Lower lobe of right lung (tissue), 2 donors: ENCODE results near the gene RPTOR. TPM values are rescaled to one million over a fixed set of nuclear protein-coding genes. Genes with fewer than 3 reads are reported as not detected.
A peak's percentile ranks its signal among the peaks of the same experiment; 100 is the strongest.

Experiments used
- ATAC-seq, 2 donors: fragments of 200-7000 bp; cut with Tn5 transposase; one replicate each; pipeline ENCODE4 v1.9.1; 2020 to 2022; ENCODE audit warnings: mild to moderate bottlenecking in 2 of 2, moderate library complexity in 2 of 2
- DNase-seq: peaks from one replicate; pipeline ENCODE4 v3.0.0-alpha.2; 2020
- H3K27ac ChIP-seq: fragments of 200-600 bp; one replicate; pipeline ENCODE4 v1.8.0; 2022
- H3K27me3 ChIP-seq: fragments of 200-600 bp; one replicate; pipeline ENCODE4 v1.8.0; 2022; ENCODE audit warnings: low read depth
- H3K36me3 ChIP-seq: fragments of 200-600 bp; one replicate; pipeline ENCODE4 v1.8.0; 2022; ENCODE audit warnings: mild to moderate bottlenecking
- H3K4me1 ChIP-seq: fragments of 200-600 bp; one replicate; pipeline ENCODE4 v1.8.0; 2022
- H3K4me3 ChIP-seq: fragments of 200-600 bp; one replicate; pipeline ENCODE4 v1.8.0; 2022; ENCODE audit warnings: mild to moderate bottlenecking
- H3K9me3 ChIP-seq: fragments of 200-600 bp; one replicate; pipeline ENCODE4 v1.8.0; 2022
- intact Hi-C: fragments of 100-400 bp; cut with DNase I; formaldehyde crosslinking; loops from one replicate; pipeline ENCODE4 v1.11.0; 2022
- total RNA-seq: library from RNA; stranded (reverse); fragmentation: NEBNext Ultra II Directional; extraction: Animal tissue kit (Norgen Biotek cat#: 25700); gene quantifications from one replicate; pipeline ENCODE4 v1.2.1, GENCODE V29; 2021
- TF ChIP-seq, protein P1 (sequence below): fragments of 200-600 bp; IDR thresholded peaks from one replicate; pipeline ENCODE4 v1.8.0; 2022; ENCODE audit warnings: antibody characterized with exemption, mild to moderate bottlenecking
- donor health status: DM: no; HTN: yes; CAD: no; lungs with severe emphysema.

RPTOR gene
- total RNA-seq, 1 donor from 2014 or later = 34.0 TPM

DNA sequence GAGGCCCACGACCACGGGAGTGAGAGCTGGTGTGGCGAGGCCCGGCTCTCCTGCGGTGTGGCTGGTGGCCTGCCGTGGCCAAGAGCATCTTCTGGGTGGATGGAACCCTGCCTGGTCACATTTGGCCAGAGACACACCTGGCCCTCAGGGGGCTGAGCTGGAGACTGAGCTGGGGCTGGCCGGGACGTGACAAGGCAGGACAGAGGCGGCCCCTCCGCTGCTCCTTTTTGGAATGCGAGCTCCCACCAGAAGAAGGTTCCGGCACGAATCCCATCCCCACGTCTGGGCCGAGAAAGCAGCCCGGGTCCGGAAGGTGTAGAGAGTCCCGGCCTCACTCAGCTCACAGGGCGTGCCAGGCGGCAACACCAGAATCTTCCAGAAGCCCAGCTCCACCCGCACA, 421.0 kb downstream of the RPTOR start:
- TF ChIP-seq, protein P1, sequence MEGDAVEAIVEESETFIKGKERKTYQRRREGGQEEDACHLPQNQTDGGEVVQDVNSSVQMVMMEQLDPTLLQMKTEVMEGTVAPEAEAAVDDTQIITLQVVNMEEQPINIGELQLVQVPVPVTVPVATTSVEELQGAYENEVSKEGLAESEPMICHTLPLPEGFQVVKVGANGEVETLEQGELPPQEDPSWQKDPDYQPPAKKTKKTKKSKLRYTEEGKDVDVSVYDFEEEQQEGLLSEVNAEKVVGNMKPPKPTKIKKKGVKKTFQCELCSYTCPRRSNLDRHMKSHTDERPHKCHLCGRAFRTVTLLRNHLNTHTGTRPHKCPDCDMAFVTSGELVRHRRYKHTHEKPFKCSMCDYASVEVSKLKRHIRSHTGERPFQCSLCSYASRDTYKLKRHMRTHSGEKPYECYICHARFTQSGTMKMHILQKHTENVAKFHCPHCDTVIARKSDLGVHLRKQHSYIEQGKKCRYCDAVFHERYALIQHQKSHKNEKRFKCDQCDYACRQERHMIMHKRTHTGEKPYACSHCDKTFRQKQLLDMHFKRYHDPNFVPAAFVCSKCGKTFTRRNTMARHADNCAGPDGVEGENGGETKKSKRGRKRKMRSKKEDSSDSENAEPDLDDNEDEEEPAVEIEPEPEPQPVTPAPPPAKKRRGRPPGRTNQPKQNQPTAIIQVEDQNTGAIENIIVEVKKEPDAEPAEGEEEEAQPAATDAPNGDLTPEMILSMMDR = no peak
- H3K9me3 ChIP-seq = no peaks in the 10 kb centered on the region
- ATAC-seq (no peak), DNase-seq (no peak)
- peaks cover under 1% of the 10 kb centered on the region for H3K27me3 ChIP-seq
- H3K4me1 ChIP-seq = peaks cover 18% of the 10 kb centered on the region
- peaks cover 39% of the 10 kb centered on the region for H3K36me3 ChIP-seq
- H3K27ac ChIP-seq = no peak overlapping the region
- intact Hi-C loops = no loop called here
- H3K4me3 ChIP-seq = no peak overlapping the region

DNA sequence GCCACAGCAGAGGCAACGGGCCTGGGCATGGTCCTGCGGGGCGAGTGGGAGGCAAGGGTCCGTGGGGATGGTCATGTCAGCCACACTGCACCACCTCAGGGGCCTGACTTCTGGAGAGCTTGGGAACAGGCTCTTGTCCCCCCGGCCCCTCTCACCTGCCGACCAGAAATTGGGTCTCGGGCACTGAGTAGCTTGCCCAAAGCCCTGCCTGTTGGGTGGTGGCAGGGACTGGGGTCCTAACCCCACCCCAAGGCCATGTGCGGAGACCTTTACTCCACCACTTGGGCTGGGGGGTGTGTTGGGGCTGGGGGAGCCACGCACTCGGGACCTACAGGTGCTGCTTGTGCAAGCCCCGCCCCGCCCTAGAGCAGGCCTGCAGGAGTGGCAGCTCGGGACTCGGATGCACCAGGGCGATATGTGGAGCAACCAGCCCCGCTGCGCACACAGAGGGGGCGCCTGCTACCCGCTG, 422.8 kb downstream of the RPTOR start:
- H3K27me3 ChIP-seq = peaks cover 16% of the 10 kb centered on the region
- peaks cover 25% of the 10 kb centered on the region for H3K36me3 ChIP-seq
- H3K27ac ChIP-seq = no peak overlapping the region
- peak; percentile 49 for DNase-seq
- intact Hi-C loops = no loop called here
- TF ChIP-seq, protein P1 = no peak
- no peak for ATAC-seq
- H3K9me3 ChIP-seq = no peaks in the 10 kb centered on the region
- peaks cover 18% of the 10 kb centered on the region for H3K4me1 ChIP-seq
- no peak overlapping the region for H3K4me3 ChIP-seq

DNA sequence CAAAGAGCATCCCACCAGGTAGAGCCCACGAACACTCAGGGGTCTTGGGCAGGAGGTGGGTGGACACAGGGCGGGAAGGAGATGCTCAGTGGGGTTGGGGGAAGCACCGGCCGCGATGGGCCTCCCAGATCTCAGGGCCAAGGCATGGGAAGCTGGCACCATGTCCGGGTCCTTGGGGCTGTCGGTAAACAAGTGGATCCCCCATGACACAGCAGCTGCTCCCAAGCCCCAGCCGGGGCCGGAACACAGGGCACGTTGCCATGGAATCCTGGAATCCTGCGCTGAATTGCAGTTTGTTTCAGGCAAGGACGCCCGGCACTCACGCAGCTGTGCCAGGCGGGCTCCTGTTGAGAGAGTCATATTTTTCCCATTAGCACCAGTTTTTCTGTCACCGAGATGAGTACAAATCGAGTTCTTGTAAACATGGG, 424.0 kb downstream of the RPTOR start:
- peaks cover 18% of the 10 kb centered on the region for H3K36me3 ChIP-seq
- H3K27ac ChIP-seq = no peak overlapping the region
- TF ChIP-seq, protein P1 = no peak
- peaks cover 18% of the 10 kb centered on the region for H3K4me1 ChIP-seq
- H3K9me3 ChIP-seq = no peaks in the 10 kb centered on the region
- H3K4me3 ChIP-seq = no peak overlapping the region
- peaks cover 20% of the 10 kb centered on the region for H3K27me3 ChIP-seq
- intact Hi-C loops = no loop called here
- ATAC-seq (peak in 1 of 2 donors; percentile 2), DNase-seq (no peak)

DNA sequence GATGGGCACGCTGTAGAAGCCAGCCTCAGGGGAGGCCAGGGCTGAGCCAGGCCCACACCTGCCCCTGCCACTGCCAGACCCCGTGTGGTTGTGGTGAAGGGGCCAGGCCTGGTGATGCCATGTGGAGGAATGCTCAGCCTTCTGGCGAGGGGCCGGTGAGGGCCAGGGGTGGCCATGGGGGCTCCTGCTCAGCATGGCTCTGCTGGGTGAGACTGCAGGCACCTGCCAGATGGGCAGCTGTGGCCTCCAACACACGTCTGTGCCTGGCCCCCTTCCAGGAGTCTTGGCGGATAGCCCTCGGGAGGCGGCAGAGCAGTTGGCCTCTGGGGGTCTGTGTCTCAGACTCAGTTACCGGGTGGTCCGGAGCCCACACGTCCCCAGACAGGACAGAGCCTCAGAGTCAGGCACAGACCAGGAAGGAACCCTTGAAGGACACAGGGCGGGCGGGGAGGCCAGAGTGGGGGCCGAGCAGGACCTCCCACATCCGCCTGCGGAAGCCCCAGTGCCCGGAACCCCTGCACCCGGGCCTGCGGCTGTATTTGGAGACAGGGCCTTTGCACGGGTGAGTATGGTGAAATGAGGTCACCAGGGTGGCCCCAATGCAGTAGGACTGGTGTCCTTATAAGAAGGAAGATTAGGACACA, 424.5 kb downstream of the RPTOR start:
- H3K27ac ChIP-seq = no peak overlapping the region
- H3K9me3 ChIP-seq = no peaks in the 10 kb centered on the region
- DNase-seq (peak; percentile 48), ATAC-seq (peak; percentile 29 to 32)
- TF ChIP-seq, protein P1 = no peak
- H3K4me3 ChIP-seq = peak overlapping the region; percentile 7
- peaks cover 17% of the 10 kb centered on the region for H3K36me3 ChIP-seq
- intact Hi-C loops = no loop called here
- peaks cover 20% of the 10 kb centered on the region for H3K27me3 ChIP-seq
- peaks cover 18% of the 10 kb centered on the region for H3K4me1 ChIP-seq

DNA sequence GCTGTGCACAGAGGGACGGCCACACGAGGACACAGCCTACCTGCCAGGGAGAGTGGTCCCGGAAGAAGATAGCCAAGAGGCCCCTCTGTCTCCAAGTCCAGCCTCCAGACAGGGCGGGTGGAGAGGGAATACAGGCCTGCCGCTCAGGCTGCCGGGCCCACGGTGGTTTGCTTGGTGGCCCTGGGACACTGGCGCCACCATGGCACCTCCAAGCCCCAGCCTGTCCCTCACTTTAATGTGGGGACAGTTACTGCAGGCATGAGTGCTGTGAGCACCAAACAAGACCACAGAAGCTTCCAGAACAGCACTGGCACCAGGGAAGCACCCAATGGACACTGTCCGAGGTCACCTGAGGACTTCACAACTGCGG, 425.0 kb downstream of the RPTOR start:
- ATAC-seq = no peak
- no peaks in the 10 kb centered on the region for H3K9me3 ChIP-seq
- TF ChIP-seq, protein P1 = no peak
- no peak overlapping the region for H3K27ac ChIP-seq
- H3K27me3 ChIP-seq = peaks cover 20% of the 10 kb centered on the region
- H3K4me1 ChIP-seq = peaks cover 18% of the 10 kb centered on the region
- DNase-seq = no peak
- peaks cover 12% of the 10 kb centered on the region for H3K36me3 ChIP-seq
- intact Hi-C loops = no loop called here
- H3K4me3 ChIP-seq = peak overlapping the region; percentile 7
